Ascending aorta (tissue), 2 donors: ENCODE measurements around the gene TANGO2. TPM values are rescaled to one million over a fixed set of nuclear protein-coding genes. Genes with fewer than 3 reads are reported as not detected.

Experiments
- DNase-seq, 2 donors: peaks; one replicate each; pipeline ENCODE4 v3.0.0-alpha.2; 2019; ENCODE audit warnings: low spot score in 2 of 2
- H3K27ac ChIP-seq, 2 donors: fragments of 200-600 bp; sonication (generic); one replicate each; pipeline ENCODE4 v1.5.1; 2016 to 2017; ENCODE audit warnings: mild to moderate bottlenecking in 1 of 2
- H3K27me3 ChIP-seq: fragments of 200-600 bp; sonication (generic); one replicate; pipeline ENCODE4 v1.5.1; 2017
- H3K36me3 ChIP-seq, 2 donors: fragments of 200-600 bp; sonication (generic); one replicate each; pipeline ENCODE4 v1.5.1; 2016
- H3K4me1 ChIP-seq, 2 donors: fragments of 200-600 bp; sonication (generic); one replicate each; pipeline ENCODE4 v1.5.1; 2016 to 2017; ENCODE audit warnings: mild to moderate bottlenecking in 1 of 2
- H3K4me3 ChIP-seq, 2 donors: fragments of 200-600 bp; sonication (generic); one replicate each; pipeline ENCODE4 v1.5.1; 2016 to 2017; ENCODE audit warnings: mild to moderate bottlenecking in 1 of 2
- H3K9me3 ChIP-seq, 2 donors: fragments of 200-600 bp; sonication (generic); one replicate each; pipeline ENCODE4 v1.5.1; 2016
- CTCF ChIP-seq, 3 experiments: fragments of 200-600 bp in 2 of 3; fragments of 450-650 bp in 1 of 3; sonication (generic) in 2 of 3; IDR thresholded peaks; one replicate each; pipeline ENCODE4 v1.5.1; 2016 to 2019; ENCODE audit warnings: antibody characterized with exemption in 3 of 3, mild to moderate bottlenecking in 1 of 3, moderate library complexity in 1 of 3
- intact Hi-C: fragments of 100-400 bp; cut with DNase I; formaldehyde crosslinking; loops from one replicate; pipeline ENCODE4 v1.15.1; 2023
- total RNA-seq: library from RNA; depleted of rRNA; stranded (reverse); fragments of >200 nt; gene quantifications from one replicate; pipeline ENCODE4 v1.1.0, GENCODE V29; 2016

The TANGO2 gene
- total RNA-seq, 1 donor from 2014 or later = 26.3 TPM

DNA sequence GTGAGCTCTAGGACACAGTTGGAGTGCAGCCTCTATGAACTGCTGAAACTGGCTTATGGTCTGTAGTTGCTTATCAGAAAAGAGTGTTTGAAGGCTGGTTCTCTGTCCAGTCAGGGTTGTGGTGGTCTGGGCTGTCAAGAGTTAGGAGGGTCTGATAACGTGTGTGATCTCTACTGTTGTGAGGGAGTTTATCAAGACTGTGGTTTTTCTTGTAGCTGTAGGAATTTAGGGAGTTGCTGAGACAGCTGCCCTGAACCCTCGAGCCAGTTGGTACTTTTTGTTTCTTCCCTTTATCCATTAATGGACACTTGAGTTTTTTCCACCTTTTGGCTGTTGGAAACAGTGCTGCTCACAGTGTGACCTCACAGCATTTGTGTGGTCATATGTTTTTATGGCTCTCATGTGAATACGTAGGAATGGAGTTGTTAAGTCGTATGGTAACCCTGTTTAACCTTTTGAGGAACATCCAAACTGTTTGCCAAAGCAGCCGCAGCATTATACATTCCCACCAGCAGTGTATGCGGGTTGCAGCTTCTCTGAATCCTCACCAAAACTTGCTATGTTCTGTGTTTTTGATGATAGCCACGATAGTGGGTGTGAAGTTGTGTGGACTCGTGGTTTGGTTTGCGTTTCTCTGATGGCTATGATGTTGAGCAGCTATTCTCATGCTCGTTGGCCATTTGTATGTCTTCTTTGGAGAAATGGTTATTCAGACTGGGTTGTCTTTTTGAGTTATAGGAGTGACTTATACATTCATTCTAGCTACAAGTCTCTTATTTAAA lies 38.3 kb downstream of the TANGO2 start:
- TF ChIP-seq CTCF (IDR thresholded peaks at IDR 0.05) = no peak
- H3K36me3 ChIP-seq = peaks cover 46 to 74% of the 10 kb centered on the region in 2 donors
- no peak overlapping the region for H3K4me3 ChIP-seq
- no peak overlapping the region for H3K27ac ChIP-seq
- DNase-seq = no peak
- intact Hi-C loops = no loop called here
- no peaks in the 10 kb centered on the region for H3K9me3 ChIP-seq
- no peaks in the 10 kb centered on the region for H3K27me3 ChIP-seq
- H3K4me1 ChIP-seq = no peaks in the 10 kb centered on the region

DNA sequence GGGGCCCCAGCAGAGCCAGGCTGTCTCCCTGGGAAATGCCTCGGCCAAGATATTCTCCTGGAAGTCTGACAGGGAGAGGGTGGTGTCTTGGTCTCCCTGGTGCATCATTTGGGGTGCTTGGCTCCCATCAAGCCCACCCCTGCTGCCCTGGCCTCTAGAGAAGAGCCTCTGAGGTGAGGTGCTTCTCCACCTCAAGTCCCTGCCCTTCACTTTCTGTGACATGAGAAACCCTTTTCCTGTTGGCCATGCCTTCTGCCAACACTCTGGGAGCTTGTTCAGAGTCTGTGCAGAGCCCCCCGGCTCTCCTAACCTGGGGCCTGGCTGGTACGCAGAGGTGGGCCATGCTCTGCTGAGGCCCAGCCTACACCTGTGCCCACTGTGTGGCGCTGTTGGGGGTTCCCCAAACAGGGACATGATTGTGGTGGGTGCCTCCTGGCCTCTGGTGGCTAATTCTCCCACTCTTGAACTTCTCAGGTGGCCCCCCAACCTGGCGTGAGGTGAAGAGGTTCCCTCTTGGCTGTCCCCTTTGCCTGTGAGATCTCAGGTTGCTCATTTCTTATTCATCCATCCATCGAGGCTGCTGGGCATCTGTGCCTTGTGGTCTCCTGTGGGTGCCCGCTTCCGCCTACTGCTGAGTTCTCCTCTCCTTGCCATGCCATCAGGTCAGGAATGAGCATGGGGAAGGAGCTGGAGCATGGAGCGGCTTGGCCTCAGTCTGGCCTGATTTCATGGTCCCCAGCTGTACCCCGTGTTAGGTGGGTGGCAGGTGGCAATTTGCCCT lies 40.0 kb downstream of the TANGO2 start:
- TF ChIP-seq CTCF (IDR thresholded peaks at IDR 0.05) = no peak
- no peaks in the 10 kb centered on the region for H3K27me3 ChIP-seq
- no peak overlapping the region for H3K27ac ChIP-seq
- no peak overlapping the region for H3K4me3 ChIP-seq
- H3K4me1 ChIP-seq = no peaks in the 10 kb centered on the region
- H3K9me3 ChIP-seq = no peaks in the 10 kb centered on the region
- DNase-seq = no peak
- intact Hi-C loops = no loop called here
- H3K36me3 ChIP-seq = peaks cover 42 to 66% of the 10 kb centered on the region in 2 donors

- Histone ChIP-seq H3K27ac (no peak overlapping the region), H3K4me1 (no peaks in the 10 kb centered on the region), H3K27me3 (no peaks in the 10 kb centered on the region), H3K4me3 (no peak overlapping the region), H3K36me3 (peaks cover 36 to 60% of the 10 kb centered on the region in 2 donors), H3K9me3 (no peaks in the 10 kb centered on the region)
- TF ChIP-seq CTCF (IDR thresholded peaks at IDR 0.05) = no peak
- no peak for DNase-seq
- intact Hi-C loops = no loop called here
Observed at GRCh38 chr22:20061481-20061861, 40.6 kb downstream of the TANGO2 start.

- peaks cover 34 to 53% of the 10 kb centered on the region in 2 donors for H3K36me3 ChIP-seq
- no peaks in the 10 kb centered on the region for H3K27me3 ChIP-seq
- H3K9me3 ChIP-seq = no peaks in the 10 kb centered on the region
- no peak for TF ChIP-seq CTCF (IDR thresholded peaks at IDR 0.05)
- intact Hi-C loops = no loop called here
- no peak for DNase-seq
- H3K4me1 ChIP-seq = no peaks in the 10 kb centered on the region
- H3K4me3 ChIP-seq = no peak overlapping the region
- no peak overlapping the region for H3K27ac ChIP-seq
Observed at GRCh38 chr22:20062043-20062765, 41.3 kb downstream of the TANGO2 start.

- DNase-seq = no peak
- Histone ChIP-seq H3K9me3 (no peaks in the 10 kb centered on the region), H3K27ac (no peak overlapping the region), H3K27me3 (no peaks in the 10 kb centered on the region), H3K4me1 (no peaks in the 10 kb centered on the region), H3K36me3 (peaks cover 30 to 48% of the 10 kb centered on the region in 2 donors), H3K4me3 (no peak overlapping the region)
- TF ChIP-seq CTCF (IDR thresholded peaks at IDR 0.05) = no peak
- intact Hi-C loops = no loop called here
Observed at GRCh38 chr22:20062766-20063083, 41.8 kb downstream of the TANGO2 start.
